C4-2B (cell line): ENCODE results near the gene MYPN.

Source experiments
- H3K27ac ChIP-seq: fragments of 450-650 bp; 2 replicates; pipeline ENCODE4 v1.5.1; 2017
- CTCF ChIP-seq: fragments of 450-650 bp; conservative IDR thresholded peaks from 2 replicates; pipeline ENCODE4 v1.5.1; 2017; ENCODE audit warnings: mild to moderate bottlenecking
- ZFX ChIP-seq: fragments of 450-650 bp; IDR thresholded peaks from 2 replicates; pipeline ENCODE4 v1.6.1; 2017

The MYPN gene

GRCh38 chr10:68096913-68097516 lies 12.3 kb upstream of the MYPN start:
- no peak overlapping the region for H3K27ac ChIP-seq
- TF ChIP-seq CTCF, result no peak
- no peak for TF ChIP-seq ZFX

- no peak for TF ChIP-seq CTCF
- TF ChIP-seq ZFX, result no peak
- no peak overlapping the region for H3K27ac ChIP-seq
Measured at GRCh38 chr10:68099736-68100135, 9.6 kb upstream of the MYPN start.

GRCh38 chr10:68101066-68101465 lies 8.2 kb upstream of the MYPN start:
- TF ChIP-seq ZFX, result no peak
- TF ChIP-seq CTCF, result no peak
- no peak overlapping the region for H3K27ac ChIP-seq

GRCh38 chr10:68103261-68103878 lies 5.9 kb upstream of the MYPN start:
- no peak for TF ChIP-seq ZFX
- TF ChIP-seq CTCF, result no peak
- H3K27ac ChIP-seq, result no peak overlapping the region

- TF ChIP-seq CTCF, result no peak
- no peak for TF ChIP-seq ZFX
- no peak overlapping the region for H3K27ac ChIP-seq
Measured at GRCh38 chr10:68103901-68104300, 5.4 kb upstream of the MYPN start.

GRCh38 chr10:68105820-68106219 lies 3.5 kb upstream of the MYPN start:
- no peak for TF ChIP-seq CTCF
- TF ChIP-seq ZFX, result no peak
- H3K27ac ChIP-seq, result no peak overlapping the region

GRCh38 chr10:68106656-68107055 lies 2.6 kb upstream of the MYPN start:
- H3K27ac ChIP-seq, result no peak overlapping the region
- no peak for TF ChIP-seq ZFX
- no peak for TF ChIP-seq CTCF
